ENCODE measurements around the gene OVAAL.

The OVAAL gene

DNA sequence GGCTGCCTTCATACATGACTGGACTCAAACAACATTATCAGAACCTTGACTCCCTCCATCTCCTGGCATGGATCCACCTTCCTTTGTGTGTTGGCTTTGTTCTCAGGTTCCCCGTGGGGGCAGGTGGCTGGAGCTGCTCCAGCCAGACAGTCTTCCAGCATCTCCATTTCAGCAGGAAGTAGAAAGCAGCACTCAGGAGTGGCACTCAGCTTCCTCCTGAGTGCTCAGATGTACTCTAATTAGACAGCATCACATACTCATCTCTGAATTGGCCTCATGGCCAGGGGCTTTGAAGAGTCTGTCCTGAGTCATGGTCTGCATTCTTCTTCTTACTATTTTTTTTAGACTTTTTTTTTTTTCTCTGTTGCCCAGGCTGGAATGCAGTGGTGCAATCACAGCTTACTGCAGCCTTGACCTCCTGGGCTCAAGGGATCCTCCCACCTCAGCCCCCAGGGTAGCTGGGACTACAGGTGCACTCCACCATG is 27.9 kb downstream of the OVAAL start:
- DNase-seq (ENCODE audit: low spot score) = no peak
- TF ChIP-seq, protein P1, sequence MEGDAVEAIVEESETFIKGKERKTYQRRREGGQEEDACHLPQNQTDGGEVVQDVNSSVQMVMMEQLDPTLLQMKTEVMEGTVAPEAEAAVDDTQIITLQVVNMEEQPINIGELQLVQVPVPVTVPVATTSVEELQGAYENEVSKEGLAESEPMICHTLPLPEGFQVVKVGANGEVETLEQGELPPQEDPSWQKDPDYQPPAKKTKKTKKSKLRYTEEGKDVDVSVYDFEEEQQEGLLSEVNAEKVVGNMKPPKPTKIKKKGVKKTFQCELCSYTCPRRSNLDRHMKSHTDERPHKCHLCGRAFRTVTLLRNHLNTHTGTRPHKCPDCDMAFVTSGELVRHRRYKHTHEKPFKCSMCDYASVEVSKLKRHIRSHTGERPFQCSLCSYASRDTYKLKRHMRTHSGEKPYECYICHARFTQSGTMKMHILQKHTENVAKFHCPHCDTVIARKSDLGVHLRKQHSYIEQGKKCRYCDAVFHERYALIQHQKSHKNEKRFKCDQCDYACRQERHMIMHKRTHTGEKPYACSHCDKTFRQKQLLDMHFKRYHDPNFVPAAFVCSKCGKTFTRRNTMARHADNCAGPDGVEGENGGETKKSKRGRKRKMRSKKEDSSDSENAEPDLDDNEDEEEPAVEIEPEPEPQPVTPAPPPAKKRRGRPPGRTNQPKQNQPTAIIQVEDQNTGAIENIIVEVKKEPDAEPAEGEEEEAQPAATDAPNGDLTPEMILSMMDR (IDR thresholded peaks at IDR 0.05; ENCODE audit: extremely low read depth, insufficient read depth, missing control alignments) = no peak
- in situ Hi-C loops (cut with MboI; ENCODE audit: low pct_unique_long_range_greater_than_20kb, low sequenced_read_pairs, unreplicated experiment) = no loop called here

DNA sequence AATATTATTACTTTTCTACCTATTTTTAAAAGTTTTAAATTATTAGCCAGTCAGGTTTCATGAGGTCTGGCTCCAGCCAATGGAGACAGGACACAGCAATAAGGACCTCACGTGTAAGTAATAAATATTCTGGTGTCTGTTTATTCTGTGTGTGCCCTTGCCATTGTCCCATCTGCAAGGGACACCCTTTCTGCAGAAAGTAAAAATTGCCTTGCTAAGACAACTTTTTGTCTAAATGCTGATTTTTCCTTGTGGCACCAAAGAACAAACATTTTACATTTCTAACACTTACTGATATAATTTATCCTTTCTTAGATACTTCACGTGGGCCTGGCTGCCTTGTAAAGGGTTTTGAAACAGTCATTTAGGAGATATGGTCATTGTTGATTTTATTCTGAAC is 29.4 kb downstream of the OVAAL start:
- TF ChIP-seq, protein P1 (IDR thresholded peaks at IDR 0.05; ENCODE audit: extremely low read depth, insufficient read depth, missing control alignments) = no peak
- in situ Hi-C loops (cut with MboI; ENCODE audit: low pct_unique_long_range_greater_than_20kb, low sequenced_read_pairs, unreplicated experiment) = no loop called here
- no peak for DNase-seq (ENCODE audit: low spot score)

DNA sequence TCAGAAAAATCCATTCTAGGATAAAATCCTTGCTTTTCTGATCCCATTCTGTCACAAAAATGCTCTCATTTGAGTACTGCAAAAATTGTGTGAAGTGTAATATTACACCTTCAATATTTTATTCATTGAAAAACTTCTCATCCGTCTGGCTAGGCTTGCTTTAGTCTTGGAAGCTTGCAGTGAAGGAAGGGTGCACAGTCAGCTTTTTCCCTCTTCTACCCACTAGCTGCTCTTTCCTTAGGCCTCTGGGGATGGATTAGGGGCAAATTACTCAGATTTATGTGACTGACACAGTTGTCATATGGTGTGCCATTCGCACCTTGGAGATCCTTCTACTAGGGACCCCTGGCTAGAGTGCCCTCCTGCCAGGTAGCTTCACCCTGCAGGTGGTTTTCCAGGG is 32.1 kb downstream of the OVAAL start:
- TF ChIP-seq, protein P1 (IDR thresholded peaks at IDR 0.05; ENCODE audit: extremely low read depth, insufficient read depth, missing control alignments) = no peak
- in situ Hi-C loops (cut with MboI; ENCODE audit: low pct_unique_long_range_greater_than_20kb, low sequenced_read_pairs, unreplicated experiment) = no loop called here

DNA sequence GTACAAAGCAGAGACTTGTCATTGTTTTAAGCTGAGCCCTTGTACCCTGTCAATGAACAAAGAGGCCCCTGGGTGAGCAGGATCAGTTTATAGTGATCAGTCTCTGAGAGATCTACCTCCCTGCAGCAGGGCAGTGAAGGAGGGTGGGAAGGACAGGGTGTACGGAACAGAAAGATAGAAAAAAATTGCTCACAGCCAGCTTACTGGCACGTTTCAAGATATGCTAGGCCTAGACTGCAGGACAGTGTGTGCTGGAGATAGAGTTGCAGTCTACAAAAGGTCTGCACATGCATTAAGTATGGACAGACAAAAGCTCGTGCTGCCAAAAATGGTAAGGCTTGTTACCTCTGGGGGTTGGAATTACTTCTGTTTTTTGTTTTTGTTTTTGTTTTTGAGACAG is 34.6 kb downstream of the OVAAL start:
- TF ChIP-seq, protein P1 (IDR thresholded peaks at IDR 0.05; ENCODE audit: extremely low read depth, insufficient read depth, missing control alignments) = no peak
- in situ Hi-C loops (cut with MboI; ENCODE audit: low pct_unique_long_range_greater_than_20kb, low sequenced_read_pairs, unreplicated experiment) = no loop called here
- DNase-seq (ENCODE audit: low spot score) = no peak

More for the DNA sequence above, 32.1 kb downstream of the OVAAL start:
- no peak for DNase-seq (ENCODE audit: low spot score)

DNA sequence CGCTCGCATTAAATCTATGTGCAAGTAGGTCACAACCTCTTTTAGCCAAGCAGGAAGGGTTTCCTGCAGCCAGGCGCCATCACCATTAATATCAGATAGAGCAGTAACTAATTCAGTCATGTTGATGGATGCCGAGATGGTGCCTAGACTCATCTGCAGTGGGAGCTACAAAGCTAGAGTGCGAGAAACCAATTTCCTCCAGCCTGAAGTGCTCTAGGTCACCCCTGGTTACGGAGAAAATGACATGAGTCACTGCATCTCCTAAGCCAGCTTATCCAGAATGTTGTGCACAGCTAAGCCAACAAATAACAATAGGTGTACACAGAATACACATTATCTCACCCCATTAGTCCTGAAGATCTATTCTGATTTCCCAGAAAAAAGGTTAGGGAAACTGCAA is 36.0 kb downstream of the OVAAL start:
- DNase-seq (ENCODE audit: low spot score) = no peak
- TF ChIP-seq, protein P1 (IDR thresholded peaks at IDR 0.05; ENCODE audit: extremely low read depth, insufficient read depth, missing control alignments) = no peak
- in situ Hi-C loops (cut with MboI; ENCODE audit: low pct_unique_long_range_greater_than_20kb, low sequenced_read_pairs, unreplicated experiment) = no loop called here

DNA sequence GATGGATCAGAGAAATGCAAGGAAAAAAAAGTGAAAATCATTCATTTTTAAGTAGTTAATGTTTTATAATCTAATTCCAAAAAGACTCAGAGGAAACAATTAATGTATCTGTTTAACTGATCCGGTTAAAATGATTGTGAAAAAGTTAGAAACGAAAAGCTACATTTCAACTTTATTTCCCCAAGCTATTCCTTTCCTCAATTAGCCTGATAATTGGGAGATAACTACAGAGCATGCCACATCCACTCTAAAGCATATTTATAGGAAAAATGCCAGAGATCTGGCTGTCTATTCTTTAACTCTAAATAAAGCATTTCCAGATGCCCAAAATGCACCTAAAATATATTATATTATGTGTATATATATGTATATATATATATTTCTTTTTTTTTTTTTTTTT is 37.2 kb downstream of the OVAAL start:
- in situ Hi-C loops (cut with MboI; ENCODE audit: low pct_unique_long_range_greater_than_20kb, low sequenced_read_pairs, unreplicated experiment) = no loop called here
- TF ChIP-seq, protein P1 (IDR thresholded peaks at IDR 0.05; ENCODE audit: extremely low read depth, insufficient read depth, missing control alignments) = no peak

DNA sequence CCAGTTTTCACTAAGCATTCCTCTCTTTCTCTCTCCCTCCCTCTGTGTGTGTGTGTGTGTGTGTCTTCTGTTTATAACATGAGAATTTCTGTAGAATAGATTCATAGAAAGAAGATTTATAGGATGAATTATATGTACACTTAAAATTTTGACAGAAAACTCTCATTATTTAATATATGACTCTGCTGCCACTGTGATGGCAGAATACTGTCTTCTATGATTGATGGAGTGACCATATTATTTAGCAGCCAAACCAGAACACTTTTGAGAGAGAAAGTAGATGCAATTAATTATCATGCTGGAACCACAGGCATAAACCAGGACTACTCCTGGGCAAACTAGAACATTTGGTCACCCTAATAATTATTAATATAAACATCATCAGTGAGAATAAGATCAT is 38.8 kb downstream of the OVAAL start:
- TF ChIP-seq, protein P1 (IDR thresholded peaks at IDR 0.05; ENCODE audit: extremely low read depth, insufficient read depth, missing control alignments) = no peak
- no peak for DNase-seq (ENCODE audit: low spot score)
- in situ Hi-C loops (cut with MboI; ENCODE audit: low pct_unique_long_range_greater_than_20kb, low sequenced_read_pairs, unreplicated experiment) = no loop called here

More for the DNA sequence above, 37.2 kb downstream of the OVAAL start:
- DNase-seq (ENCODE audit: low spot score) = no peak

Data from GM13977 (cell line).